Measurements from ENCODE around the gene ARSD.
A peak's percentile ranks its signal among the peaks of the same experiment; 100 is the strongest.
"Not testable (repeated sequence)": the region's sequence is repeated elsewhere in the genome, so short reads cannot be mapped to it uniquely, and the experiment has no call there.

ARSD gene, protein sequence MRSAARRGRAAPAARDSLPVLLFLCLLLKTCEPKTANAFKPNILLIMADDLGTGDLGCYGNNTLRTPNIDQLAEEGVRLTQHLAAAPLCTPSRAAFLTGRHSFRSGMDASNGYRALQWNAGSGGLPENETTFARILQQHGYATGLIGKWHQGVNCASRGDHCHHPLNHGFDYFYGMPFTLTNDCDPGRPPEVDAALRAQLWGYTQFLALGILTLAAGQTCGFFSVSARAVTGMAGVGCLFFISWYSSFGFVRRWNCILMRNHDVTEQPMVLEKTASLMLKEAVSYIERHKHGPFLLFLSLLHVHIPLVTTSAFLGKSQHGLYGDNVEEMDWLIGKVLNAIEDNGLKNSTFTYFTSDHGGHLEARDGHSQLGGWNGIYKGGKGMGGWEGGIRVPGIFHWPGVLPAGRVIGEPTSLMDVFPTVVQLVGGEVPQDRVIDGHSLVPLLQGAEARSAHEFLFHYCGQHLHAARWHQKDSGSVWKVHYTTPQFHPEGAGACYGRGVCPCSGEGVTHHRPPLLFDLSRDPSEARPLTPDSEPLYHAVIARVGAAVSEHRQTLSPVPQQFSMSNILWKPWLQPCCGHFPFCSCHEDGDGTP

DNA sequence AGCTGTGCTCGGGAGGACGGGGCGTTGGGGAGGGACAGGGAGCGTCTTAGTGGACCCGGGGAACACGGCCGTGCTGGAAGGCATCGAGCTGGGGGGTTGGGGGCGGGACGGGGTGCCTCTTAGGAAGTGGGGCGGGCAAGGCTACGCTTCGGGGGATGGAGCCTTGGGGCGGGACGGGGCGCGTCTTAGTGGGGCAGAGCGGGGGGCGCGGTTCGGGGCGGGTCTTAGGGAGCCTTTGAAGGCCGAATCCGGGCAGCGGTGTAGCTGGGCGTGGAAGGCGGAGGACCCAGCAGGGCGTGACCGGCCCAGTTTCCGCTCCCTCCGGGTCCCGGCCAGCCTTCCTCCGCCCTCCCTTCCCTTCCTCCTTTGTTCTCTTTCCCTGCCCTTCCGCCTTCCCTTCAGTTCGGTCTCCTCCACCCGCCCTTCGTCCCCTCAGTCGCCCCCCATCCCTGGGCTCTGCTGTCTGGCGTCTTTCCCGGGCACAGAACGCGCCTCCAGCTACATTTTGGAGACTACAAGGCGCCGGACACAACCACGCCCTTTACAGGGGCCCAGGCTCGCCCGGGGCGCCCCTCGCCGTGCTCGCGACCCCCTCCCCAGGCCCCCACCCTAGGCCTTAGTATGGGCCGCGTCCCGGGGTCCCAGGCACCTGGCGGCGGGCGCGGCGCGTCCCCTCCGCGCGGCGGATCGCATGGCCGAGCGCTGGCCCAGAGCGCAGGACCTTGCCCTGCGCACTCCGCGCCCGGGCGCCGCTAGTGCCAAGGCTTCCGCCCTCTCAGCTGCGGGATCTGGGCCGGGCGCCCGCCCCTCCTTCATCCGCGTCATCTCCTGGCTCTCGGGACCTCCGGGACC is at the start of gene ARSD:
TSS of gene ARSD (minus strand) at position 757 of the 852 bp plus-strand sequence. CDS start at position 693, 64 bp downstream.
- DNase-seq: peak; percentile 46

DNA sequence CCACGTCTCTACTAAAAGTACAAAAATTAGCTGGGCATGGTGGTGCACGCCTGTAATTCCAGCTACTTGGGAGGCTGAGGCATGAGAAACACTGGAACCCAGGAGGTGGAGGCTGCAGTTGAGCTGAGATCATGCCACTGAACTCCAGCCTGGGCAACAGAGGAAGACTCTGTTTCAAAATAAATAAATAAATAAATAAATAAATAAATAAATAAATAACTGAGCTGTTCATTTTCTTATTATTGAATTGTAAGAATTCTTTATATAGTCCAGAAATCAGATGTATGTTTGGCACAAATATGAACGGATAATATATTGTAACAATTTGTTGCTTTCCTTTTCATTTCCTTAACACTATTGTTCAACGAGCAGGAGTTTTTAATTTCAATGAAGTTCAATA is 49.5 kb upstream of the ARSD start:
- DNase-seq: not testable (repeated sequence)

DNA sequence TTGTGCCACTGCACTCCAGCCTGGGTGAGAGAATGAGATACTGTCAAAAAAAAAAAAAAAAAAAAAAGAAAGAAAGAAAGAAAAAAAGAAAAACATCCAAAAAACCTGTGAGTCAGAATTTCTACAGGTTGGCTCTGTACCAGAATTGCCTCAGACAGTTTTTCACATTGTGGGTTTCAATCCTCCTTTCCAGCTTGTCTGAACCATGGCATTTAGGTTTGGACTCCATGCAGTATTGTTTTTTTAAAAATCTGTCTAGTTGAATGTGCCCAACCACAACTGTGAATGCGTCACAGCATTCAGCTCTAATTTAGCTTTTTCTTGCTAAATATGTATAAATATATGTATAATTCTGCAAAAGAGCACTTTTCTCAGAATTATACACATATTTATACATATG is 45.8 kb upstream of the ARSD start:
- DNase-seq: no peak

DNA sequence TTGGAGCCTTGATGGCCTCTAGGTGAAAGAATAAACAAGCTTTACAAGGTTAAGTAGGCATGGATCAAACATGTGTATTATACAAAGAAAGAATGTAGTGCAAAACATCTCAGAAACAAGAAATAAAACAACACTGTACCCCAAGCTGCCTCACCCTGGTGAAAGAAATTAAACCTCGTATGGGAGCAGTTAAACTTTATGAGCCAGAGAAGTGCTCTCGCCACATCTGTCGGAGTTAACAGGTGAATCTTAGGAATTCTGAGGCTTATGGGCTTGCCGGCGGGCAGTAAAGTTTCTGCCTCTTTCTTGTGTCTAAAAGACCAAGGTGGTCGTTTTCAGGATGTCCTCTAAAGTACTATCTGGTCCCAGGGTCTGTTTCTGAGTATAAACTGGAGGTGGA is 43.3 kb upstream of the ARSD start:
- DNase-seq: no peak

DNA sequence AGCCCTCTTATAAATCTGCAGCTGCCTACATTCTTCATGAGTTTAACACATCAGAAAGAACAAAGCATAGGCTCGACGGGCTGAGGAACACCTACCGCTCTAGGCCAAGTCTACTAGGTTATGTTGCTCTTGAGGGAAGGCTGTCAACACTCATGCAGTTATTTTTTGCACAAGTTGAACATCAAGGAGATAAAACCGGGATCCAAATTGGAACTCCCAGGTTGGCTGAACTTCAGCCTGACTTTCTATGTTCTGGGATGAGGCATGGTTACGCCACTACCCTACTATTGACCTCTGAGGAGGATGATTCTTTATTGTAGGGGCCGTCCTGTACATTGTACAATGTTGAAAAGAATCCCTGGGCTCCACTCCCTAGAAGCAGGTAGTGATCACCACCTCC is 39.9 kb upstream of the ARSD start:
- DNase-seq: no peak

DNA sequence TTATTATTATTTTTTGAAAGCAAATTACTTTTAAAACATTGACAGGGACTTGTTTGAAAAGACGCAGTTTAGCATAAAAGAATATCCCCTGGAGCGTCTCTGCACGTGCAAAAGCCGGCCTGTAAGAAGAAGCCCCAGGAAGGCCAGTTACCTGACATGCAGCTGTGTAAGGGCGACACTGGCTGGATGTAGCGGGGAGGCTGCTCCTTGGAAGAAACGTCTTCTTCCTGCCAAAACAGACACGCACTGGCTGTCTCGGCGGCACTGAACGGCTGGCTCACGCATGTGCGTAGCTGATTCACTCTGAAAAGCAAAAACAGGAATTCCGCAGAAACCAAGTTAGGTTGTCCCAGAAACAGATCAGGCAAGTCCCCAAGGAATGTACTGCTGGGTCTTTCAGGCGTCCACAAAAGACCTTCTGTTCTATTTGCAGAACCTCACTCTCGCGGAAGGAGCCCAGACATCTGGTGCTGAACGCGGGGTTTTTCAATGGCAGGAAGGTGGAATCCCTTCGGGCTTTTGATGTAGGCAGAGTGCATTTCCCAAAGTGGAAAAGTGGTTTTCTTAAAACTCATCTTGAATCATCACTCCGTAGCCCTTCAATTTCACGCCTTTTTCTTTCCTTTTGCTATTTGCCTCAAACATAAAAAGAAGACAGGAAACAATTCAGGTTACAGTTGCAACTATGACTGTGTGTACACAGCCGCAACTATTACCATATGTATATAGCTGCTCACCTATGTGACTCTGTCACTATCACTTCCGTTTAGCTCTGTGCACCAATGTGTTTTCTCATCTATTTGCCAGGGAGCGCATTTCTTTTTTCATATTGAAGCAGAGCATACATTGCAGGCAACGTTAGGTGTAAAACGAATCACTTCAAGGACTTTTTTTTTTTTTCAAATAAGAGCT is 39.1 kb upstream of the ARSD start:
- DNase-seq: no peak

DNA sequence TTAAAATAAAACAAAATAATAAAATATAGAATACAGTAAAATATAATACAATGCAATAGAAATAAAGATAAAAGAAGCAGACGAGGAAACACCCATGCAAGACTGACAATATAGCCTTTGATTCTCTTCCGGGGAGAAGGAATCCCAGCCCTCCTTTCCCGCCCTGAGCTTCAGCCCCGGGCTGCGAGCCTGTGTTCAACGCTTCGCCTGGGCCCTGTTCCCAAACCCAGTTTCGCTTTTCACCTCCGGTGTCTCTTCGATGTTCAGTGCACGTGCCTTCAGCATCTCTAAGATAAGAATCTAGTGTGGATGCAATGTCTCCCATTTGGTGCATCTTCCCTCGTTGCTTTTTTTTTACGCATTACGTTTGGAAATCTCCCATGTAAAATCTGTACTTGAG is 38.4 kb upstream of the ARSD start:
- DNase-seq: no peak

DNA sequence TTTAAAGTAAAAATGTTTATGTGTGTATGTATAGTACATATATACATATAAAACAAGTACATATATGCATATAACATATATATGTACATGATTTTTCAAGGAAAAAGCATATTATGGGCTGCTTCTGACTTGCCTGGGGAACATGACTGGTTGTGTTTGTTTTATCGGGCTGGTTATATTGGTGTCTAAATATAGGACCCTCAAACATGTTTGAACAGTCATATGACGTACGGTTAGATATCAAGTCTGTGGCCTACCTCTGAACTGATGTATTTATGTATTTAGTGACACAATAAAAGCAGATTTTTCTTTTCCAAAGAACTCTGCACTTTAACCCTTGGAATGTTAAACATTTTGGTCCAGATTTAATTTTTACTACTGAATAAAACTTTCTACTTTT is 37.9 kb upstream of the ARSD start:
- no peak for DNase-seq

DNA sequence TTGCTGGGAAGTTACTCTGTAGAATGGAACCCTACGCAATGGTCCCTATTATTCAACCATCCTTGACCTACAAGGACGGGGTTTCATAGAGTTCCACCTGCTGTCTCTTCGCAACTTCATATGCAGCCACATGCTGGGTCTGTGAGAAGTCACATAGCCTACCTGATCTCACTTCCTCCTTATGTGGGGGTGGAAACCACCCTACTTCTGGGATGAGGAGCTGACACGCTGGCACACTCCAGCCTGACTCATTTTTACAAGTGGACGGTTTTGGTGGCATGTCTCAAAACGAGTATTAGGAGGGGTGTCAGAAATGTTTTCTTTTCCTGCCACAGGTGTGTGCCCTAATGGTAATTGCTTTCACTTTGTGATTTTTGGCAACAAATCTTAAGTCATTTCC is 36.8 kb upstream of the ARSD start:
- no peak for DNase-seq

DNA sequence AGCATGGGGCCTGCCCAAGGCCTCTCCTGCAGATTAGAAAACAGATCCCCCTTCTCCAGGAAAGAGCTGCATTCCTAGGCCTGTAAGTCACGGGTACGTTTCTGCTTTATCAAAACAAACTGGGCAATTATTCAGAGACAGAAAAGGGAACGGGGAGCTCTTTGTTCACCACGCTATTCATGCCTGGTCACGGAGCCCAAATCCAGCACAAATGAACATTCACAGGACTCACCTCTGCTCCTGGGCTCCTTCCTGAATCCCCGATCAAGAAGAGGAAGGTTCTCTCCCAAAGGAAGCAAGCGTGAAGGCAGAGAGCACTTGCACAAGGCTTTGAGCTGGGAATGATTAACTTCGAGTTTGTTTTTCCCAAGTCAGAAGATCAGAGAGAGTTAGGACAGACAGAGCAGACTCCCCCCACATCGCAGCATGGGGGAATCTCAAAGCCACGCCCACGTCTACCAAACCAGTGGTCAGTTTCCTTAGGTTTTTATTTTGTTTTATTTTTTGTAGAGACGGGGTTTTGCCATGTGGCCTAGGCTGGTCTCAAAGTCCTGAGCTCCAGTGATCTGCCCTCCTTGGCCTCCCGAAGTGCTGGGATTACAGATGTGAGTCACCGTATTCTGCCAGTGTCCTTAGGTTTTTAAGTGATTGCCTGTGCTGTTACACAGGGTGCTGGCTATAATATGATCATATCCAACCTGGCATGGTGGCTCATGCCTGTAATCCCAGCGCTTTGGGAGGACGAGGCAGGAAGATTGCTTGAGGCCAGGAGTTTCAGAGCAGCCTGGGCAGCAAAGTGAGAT is 35.1 kb upstream of the ARSD start:
- not testable (repeated sequence) for DNase-seq

DNA sequence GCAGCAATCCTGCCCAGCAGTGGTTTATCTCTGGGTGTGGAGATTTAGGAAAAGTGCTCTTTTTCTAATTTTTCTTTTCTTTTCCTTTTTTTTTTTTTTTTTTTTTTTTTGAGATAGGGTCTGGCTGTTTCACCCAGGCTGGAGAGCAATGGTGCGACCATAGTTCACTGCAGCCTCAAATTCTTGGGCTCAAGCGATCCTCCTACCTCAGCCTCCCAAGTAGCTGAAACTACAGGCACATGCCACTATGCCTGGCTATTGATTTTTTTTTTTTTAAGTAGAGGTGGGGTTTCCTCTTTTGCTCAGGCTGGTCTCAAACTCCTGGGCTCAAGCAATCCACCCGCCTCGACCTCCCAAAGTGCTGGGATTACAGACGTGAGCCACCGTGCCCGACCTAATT is 34.3 kb upstream of the ARSD start:
- DNase-seq: not testable (repeated sequence)

DNA sequence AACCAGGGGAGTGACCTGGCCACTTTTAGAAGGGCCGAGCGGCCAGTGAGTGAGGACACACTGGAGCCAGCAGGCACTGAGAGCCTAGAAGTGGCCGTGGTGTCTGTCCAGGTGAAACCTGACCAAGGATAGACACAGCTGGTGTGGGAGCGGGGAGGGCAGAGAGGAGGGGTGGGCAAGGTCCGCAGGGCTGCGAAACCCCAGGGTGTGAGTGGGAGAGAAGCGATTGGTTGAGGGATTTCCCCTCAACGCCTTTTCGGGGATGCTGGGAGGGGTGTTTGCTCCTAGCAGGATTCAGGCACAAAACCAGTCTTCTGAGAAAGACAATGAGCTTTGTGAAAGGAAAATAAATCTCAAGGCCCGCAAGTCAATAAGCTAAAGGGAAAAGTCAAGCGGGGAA is 33.2 kb upstream of the ARSD start:
- DNase-seq: no peak

DNA sequence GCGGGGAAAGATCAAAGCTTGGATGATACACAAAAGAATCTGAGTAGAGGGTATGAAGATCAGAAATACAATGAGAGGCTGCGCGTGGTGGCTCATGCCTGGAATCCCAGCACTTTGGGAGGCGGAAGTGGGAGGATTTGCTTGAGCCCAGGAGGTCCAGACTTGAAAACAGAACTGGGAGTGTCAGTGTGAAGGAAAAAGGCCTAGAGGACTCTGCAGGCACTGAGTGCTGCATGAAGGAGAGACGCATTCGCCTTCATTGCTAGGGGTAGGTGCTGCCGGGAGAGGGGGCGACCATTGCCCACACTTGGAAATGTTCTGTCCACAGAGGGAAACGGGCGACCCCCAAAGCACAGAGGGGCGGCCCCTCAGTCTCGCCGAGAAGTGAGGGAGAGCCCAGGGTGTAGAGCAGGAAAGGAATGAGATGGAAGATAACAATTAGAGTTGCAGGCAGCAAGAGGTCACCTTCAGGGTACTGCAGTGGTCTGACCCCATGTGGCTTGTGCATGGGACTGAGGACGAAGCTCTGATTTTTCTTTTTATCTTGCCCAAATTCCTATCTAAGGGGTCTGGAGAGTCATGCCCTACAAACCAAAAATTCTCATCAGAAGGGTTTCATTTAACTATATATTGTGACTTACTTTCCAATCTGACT is 31.8 kb upstream of the ARSD start:
- no peak for DNase-seq

DNA sequence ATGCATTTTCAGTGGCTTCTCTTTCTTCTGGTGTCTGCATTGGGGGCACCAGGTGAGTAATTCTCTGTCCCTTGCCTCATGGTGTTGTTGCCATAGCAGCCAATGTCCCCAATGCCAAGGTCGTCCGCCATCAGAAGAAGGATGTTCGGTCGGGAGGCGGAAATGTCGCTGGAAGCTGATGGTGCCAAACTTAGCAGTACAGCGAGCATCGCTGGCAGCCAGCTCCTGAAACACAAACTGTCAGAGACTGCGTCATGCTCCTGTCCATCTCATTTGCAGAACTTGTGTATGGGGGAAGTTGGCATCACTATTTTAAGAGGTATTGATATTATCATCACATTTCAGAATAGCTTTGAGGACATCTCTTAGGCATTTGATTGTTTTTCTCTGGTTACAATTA is 29.1 kb upstream of the ARSD start:
- no peak for DNase-seq

DNA sequence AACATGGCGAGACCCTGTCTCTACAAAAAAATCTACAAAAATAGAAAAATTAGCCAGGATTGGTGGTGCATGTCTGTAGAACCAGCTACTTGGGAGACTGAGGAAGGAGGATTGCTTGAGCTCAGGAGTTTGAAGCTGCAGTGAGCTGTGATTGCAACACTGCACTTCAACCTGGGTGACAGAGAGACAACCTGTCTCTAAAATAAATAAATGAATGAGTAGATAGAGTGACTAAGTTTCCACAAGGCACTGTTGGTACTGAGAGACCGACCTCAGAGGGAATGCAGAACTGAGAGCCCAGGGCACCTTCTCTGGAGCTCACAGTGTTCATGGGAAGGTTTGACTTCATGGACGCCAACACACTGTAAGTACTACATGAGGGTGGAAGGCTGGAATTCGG is 26.7 kb upstream of the ARSD start:
- no peak for DNase-seq

DNA sequence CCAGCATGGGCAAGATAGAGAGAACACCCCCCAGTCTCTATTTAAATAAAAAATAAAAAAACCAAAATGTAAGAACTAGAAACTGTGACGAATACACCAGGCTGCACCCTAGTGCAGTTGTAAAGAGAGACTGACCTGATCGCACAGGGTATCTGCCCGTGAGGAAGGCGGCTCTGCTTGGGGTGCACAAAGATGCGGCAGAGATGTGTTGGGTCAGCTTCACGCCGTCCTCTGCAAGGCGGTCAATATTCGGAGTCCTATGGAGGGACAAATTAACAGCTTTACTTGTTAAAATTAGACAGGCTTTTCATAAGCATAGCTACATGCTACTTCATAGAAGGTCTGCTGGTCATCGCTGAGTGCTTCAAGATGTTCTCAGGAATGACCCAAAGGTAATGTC is 26.1 kb upstream of the ARSD start:
- no peak for DNase-seq

DNA sequence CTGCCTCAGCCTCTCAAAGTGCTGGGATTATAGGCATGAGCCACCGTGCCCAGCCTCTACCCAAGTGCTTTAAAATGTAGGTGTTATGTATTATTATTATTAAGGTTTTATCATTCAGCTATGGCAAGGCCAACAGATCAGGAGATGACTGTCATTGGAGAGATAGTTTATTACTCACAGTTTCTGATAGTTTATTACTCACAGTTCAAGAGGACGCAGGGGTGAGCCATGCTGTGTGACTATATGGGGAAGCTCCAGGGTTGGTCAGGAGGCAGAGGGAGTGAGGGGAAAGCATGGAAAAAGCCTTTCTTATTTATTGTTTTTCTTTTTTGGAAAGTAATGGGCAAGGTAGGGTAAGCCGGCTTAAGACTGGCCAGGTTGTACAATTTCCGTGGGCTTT is 25.4 kb upstream of the ARSD start:
- DNase-seq: no peak

DNA sequence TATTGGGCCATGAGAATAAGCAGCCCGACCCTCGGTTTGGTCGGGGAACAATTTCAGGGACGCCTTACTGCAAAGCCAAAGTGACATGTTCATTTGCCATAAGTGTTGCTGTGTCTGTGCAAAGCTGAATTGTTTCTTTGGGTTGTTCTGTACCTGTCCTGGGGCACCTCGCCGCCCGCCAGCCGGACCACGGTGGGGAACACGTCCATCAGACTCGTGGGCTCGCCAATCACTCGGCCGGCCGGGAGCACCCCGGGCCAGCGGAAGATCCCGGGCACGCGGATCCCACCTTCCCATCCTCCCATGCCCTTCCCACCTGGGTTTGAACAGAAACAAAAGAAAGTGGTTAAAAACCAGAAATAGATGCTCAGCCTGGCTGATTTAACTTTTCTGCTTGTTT is 8.8 kb upstream of the ARSD start:
- not testable (repeated sequence) for DNase-seq

DNA sequence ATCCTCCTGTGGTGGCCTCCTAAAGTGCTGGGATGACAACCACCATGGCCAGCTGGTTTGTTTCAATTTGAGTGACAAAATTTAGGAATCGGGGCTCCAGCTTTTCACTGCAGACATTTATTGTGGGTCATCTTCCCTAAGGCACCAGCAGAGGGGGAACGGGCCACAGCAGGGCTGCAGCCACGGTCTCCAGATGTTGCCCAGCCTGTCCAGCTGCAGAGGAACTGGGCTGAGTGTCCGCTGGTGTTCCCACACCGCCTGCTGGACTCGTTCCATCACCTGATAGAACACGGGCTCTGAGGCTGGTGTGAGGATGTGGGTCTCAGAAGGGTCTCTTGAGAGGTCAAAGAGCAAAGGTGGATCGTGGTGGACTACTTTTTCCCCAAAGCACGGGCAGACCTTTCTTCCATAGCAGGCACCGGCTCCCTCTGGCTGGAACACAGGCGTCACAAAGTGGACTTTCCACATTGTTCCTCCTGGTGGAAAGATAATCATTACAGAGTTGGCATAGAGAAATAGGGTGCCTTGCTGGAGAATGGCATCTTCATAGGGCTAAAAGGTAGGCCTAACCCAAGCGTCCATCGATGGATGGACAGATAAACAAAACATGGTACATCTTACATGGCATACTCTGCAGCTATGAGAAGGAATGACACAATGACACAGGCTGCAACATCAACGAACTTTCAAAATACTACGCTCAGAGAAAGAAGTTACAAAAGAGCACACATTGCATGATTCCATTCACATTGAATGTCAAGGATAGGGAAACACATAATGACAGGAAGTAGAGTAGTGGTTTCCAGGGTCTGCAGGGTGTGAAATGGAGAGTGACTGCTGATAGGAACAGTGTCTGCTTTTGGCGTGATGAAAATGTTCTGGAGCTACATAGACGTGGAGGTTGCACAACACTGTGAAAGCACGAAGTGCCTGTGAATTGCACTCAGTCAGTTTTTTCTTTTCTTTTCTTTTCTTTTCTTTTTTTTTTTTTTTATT is 5.9 kb upstream of the ARSD start:
- no peak for DNase-seq

Measured in activated T-cell treated with anti-CD3 and anti-CD28 coated beads, Interleukin-2, amount 50 U/mL, for 1 hour (primary cell).